Naive B cell (primary cell): ENCODE data around the gene PDSS2. TPM values are rescaled to one million over a fixed set of nuclear protein-coding genes. Genes with fewer than 3 reads are reported as not detected.

Experiments
- ATAC-seq, 2 donors: fragments of 150-1000 bp; cut with Tn5 transposase; 2 replicates each; pipeline ENCODE4 v1.10.0; 2021; ENCODE audit warnings: low read depth in 2 of 2, mild to moderate bottlenecking in 2 of 2, moderate library complexity in 2 of 2
- DNase-seq: peaks from one replicate; pipeline ENCODE4 v3.0.0; 2022
- H3K27ac Mint-ChIP-seq, 6 donors: one replicate each; pipeline ENCODE4 v1.8.0; 2020 to 2022; ENCODE audit warnings: mild to moderate bottlenecking in 6 of 6, mixed read lengths in 6 of 6, moderate library complexity in 5 of 6, inconsistent platforms in 2 of 6
- H3K27me3 Mint-ChIP-seq, 3 donors: one replicate each; pipeline ENCODE4 v1.8.0; 2021 to 2022; ENCODE audit warnings: mixed read lengths in 3 of 3, mild to moderate bottlenecking in 1 of 3
- H3K36me3 Mint-ChIP-seq, 2 donors: one replicate each; pipeline ENCODE4 v1.8.0; 2020 to 2022; ENCODE audit warnings: mixed read lengths in 2 of 2, inconsistent platforms in 1 of 2, mild to moderate bottlenecking in 1 of 2
- H3K4me1 Mint-ChIP-seq, 3 donors: one replicate each; pipeline ENCODE4 v1.8.0; 2020 to 2022; ENCODE audit warnings: mixed read lengths in 3 of 3, inconsistent platforms in 1 of 3, mild to moderate bottlenecking in 1 of 3, moderate library complexity in 1 of 3
- H3K4me3 Mint-ChIP-seq, 8 donors: one replicate each; pipeline ENCODE4 v1.8.0; 2020 to 2022; ENCODE audit warnings: mild to moderate bottlenecking in 8 of 8, mixed read lengths in 8 of 8, moderate library complexity in 8 of 8, inconsistent platforms in 2 of 8
- H3K9me3 Mint-ChIP-seq, 7 donors: one replicate each; pipeline ENCODE4 v1.8.0; 2020 to 2022; ENCODE audit warnings: mixed read lengths in 7 of 7, mild to moderate bottlenecking in 5 of 7, inconsistent platforms in 2 of 7, moderate library complexity in 1 of 7
- polyA plus RNA-seq, 6 donors: library from polyadenylated mRNA; unstranded; fragments of 300-500 nt; fragmentation: Illumina TruSeq; gene quantifications; one replicate each; pipeline ENCODE4 v1.2.3, GENCODE V29; 2021; ENCODE audit warnings: low read depth in 6 of 6

PDSS2 gene
- polyA plus RNA-seq, 6 donors from 2014 or later, result 11.5 to 19.7 (median 16.6) TPM

- Mint-ChIP-seq H3K36me3 (peaks cover 14 to 21% of the 10 kb centered on the region in 2 donors), H3K27me3 (no peaks in the 10 kb centered on the region), H3K4me1 (peaks cover 8 to 16% (median 15%) of the 10 kb centered on the region in 3 donors), H3K4me3 (no peak overlapping the region), H3K9me3 (peaks cover 5 to 26% (median 16%) of the 10 kb centered on the region in 7 donors), H3K27ac (no peak overlapping the region)
- DNase-seq, result no peak
- ATAC-seq, result no peak
These were observed 35.8 kb downstream of the PDSS2 start for GRCh38 chr6:107423474-107423990.

- no peaks in the 10 kb centered on the region for H3K27me3 Mint-ChIP-seq
- no peak overlapping the region for H3K27ac Mint-ChIP-seq
- peaks cover 14 to 23% of the 10 kb centered on the region in 2 donors for H3K36me3 Mint-ChIP-seq
- no peak for ATAC-seq
- peaks cover 17 to 21% (median 18%) of the 10 kb centered on the region in 3 donors for H3K4me1 Mint-ChIP-seq
- DNase-seq, result no peak
- no peak overlapping the region for H3K4me3 Mint-ChIP-seq
- peaks cover 5 to 18% (median 11%) of the 10 kb centered on the region in 7 donors for H3K9me3 Mint-ChIP-seq
These were observed 37.6 kb downstream of the PDSS2 start for GRCh38 chr6:107421696-107422256.

GRCh38 chr6:107419733-107420132 lies 39.6 kb downstream of the PDSS2 start:
- peaks cover 6 to 9% of the 10 kb centered on the region in 2 donors for H3K36me3 Mint-ChIP-seq
- peak overlapping the region in 2 of 6 donors; percentile 4 to 33 for H3K27ac Mint-ChIP-seq
- DNase-seq (no peak), ATAC-seq (peak; percentile 50 to 62)
- no peaks in the 10 kb centered on the region for H3K27me3 Mint-ChIP-seq
- no peak overlapping the region for H3K4me3 Mint-ChIP-seq
- peaks cover 12 to 21% (median 18%) of the 10 kb centered on the region in 3 donors for H3K4me1 Mint-ChIP-seq
- H3K9me3 Mint-ChIP-seq, result peaks cover 0 to 3% (median 0%) of the 10 kb centered on the region in 7 donors

DNA sequence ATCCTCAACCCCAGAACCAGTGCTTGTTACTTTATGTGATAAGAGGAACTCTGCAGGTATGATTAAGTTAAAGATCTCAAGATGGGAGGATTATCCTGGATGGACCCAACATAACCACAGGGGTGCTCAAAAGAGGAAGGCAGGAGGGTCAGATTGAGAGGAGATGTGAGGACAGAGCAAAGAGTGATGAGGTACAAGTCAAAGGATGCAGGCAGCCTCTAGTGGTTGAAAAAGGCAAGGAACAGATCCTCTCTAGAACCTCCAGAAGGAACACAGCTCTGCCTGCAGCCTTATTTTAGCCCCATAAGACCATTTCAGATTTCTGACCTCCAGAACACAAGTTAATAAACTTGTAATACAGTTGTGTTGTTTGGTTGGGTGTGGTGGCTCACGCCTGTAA lies 41.2 kb downstream of the PDSS2 start:
- Mint-ChIP-seq H3K4me3 (no peak overlapping the region), H3K9me3 (no peaks in the 10 kb centered on the region), H3K36me3 (peaks cover 8 to 16% of the 10 kb centered on the region in 2 donors), H3K27ac (peak overlapping the region in 3 of 6 donors; percentile 61 to 88 (median 70)), H3K4me1 (peaks cover 13 to 21% (median 15%) of the 10 kb centered on the region in 3 donors), H3K27me3 (no peaks in the 10 kb centered on the region)
- DNase-seq, result no peak
- no peak for ATAC-seq

DNA sequence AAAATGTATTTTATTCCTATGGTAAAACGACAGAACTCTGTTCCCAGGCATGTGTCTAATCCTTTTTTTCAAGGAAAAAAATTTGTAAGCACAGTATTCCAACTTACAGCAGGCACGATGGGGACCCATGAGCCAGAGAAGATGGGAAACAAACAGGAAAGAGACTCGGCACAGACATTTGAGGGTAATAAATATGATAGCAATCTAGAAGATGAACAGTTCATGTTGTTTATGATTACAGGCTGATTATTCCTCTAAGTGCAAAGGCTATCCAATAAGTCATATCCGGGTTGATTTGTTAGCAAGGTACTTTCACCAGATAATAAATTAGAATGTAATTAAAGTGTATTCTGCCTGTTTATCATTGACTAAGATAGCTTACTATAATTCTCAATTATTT lies 43.2 kb downstream of the PDSS2 start:
- H3K9me3 Mint-ChIP-seq, result no peaks in the 10 kb centered on the region
- no peak overlapping the region for H3K27ac Mint-ChIP-seq
- no peak for ATAC-seq
- peaks cover 13 to 16% (median 15%) of the 10 kb centered on the region in 3 donors for H3K4me1 Mint-ChIP-seq
- no peak for DNase-seq
- H3K4me3 Mint-ChIP-seq, result no peak overlapping the region
- no peaks in the 10 kb centered on the region for H3K27me3 Mint-ChIP-seq
- H3K36me3 Mint-ChIP-seq, result peaks cover 8 to 16% of the 10 kb centered on the region in 2 donors

GRCh38 chr6:107413966-107414645 lies 45.3 kb downstream of the PDSS2 start:
- H3K27ac Mint-ChIP-seq, result peak overlapping the region in 1 of 6 donors; percentile 3
- H3K27me3 Mint-ChIP-seq, result no peaks in the 10 kb centered on the region
- no peaks in the 10 kb centered on the region for H3K9me3 Mint-ChIP-seq
- H3K4me3 Mint-ChIP-seq, result no peak overlapping the region
- peaks cover 5 to 16% of the 10 kb centered on the region in 2 donors for H3K36me3 Mint-ChIP-seq
- no peak for ATAC-seq
- no peak for DNase-seq
- H3K4me1 Mint-ChIP-seq, result peaks cover 5 to 17% (median 15%) of the 10 kb centered on the region in 3 donors

GRCh38 chr6:107411161-107411560 lies 48.2 kb downstream of the PDSS2 start:
- Mint-ChIP-seq H3K4me3 (no peak overlapping the region), H3K4me1 (peaks cover 0 to 14% (median 12%) of the 10 kb centered on the region in 3 donors), H3K9me3 (no peaks in the 10 kb centered on the region), H3K27ac (no peak overlapping the region), H3K36me3 (peaks cover 5 to 12% of the 10 kb centered on the region in 2 donors), H3K27me3 (no peaks in the 10 kb centered on the region)
- ATAC-seq (no peak), DNase-seq (no peak)

- Mint-ChIP-seq H3K4me3 (no peak overlapping the region), H3K27me3 (no peaks in the 10 kb centered on the region), H3K27ac (no peak overlapping the region), H3K9me3 (peaks cover 0 to 6% (median 5%) of the 10 kb centered on the region in 7 donors), H3K36me3 (peaks cover 9 to 19% of the 10 kb centered on the region in 2 donors), H3K4me1 (peaks cover 0 to 19% (median 12%) of the 10 kb centered on the region in 3 donors)
- ATAC-seq (no peak), DNase-seq (no peak)
These were observed 49.4 kb downstream of the PDSS2 start for GRCh38 chr6:107409942-107410341.

- no peak for ATAC-seq
- Mint-ChIP-seq H3K9me3 (peaks cover 6 to 18% (median 17%) of the 10 kb centered on the region in 7 donors), H3K27ac (no peak overlapping the region), H3K36me3 (peaks cover 19 to 28% of the 10 kb centered on the region in 2 donors), H3K4me3 (no peak overlapping the region), H3K27me3 (no peaks in the 10 kb centered on the region), H3K4me1 (peaks cover 0 to 16% (median 15%) of the 10 kb centered on the region in 3 donors)
- no peak for DNase-seq
These were observed 50.6 kb downstream of the PDSS2 start for GRCh38 chr6:107408714-107409113.

GRCh38 chr6:107405002-107405401 lies 54.4 kb downstream of the PDSS2 start:
- Mint-ChIP-seq H3K27ac (peak overlapping the region in 1 of 6 donors; percentile 9), H3K9me3 (peaks cover 6 to 48% (median 46%) of the 10 kb centered on the region in 7 donors), H3K36me3 (peaks cover 37 to 51% of the 10 kb centered on the region in 2 donors), H3K4me1 (peaks cover 1 to 17% (median 14%) of the 10 kb centered on the region in 3 donors), H3K27me3 (no peaks in the 10 kb centered on the region), H3K4me3 (no peak overlapping the region)
- ATAC-seq, result no peak
- no peak for DNase-seq

GRCh38 chr6:107402533-107402932 lies 56.8 kb downstream of the PDSS2 start:
- peaks cover 10 to 55% (median 46%) of the 10 kb centered on the region in 7 donors for H3K9me3 Mint-ChIP-seq
- H3K4me3 Mint-ChIP-seq, result no peak overlapping the region
- no peak overlapping the region for H3K27ac Mint-ChIP-seq
- H3K4me1 Mint-ChIP-seq, result peaks cover 2 to 27% (median 9%) of the 10 kb centered on the region in 3 donors
- no peaks in the 10 kb centered on the region for H3K27me3 Mint-ChIP-seq
- ATAC-seq (no peak), DNase-seq (no peak)
- H3K36me3 Mint-ChIP-seq, result peaks cover 41 to 63% of the 10 kb centered on the region in 2 donors

DNA sequence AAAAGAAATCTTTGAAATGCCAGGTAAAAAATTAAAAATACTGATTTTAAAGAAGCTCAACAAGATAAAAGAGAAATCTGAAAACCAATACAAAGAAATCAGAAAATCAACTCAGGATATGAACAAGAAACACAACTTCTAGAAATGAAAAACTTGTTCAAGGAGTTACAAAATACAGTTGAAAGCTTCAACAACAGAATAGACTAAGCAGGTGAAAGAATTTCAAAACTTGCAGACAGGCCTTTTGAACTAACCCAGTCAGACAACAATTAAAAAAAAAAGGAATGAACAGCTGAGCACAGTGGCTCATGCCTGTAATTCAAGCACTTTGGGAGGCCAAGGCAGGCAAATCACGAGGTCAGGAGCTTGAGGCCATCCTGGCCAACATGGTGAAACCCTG lies 57.8 kb downstream of the PDSS2 start:
- ATAC-seq (no peak), DNase-seq (no peak)
- no peaks in the 10 kb centered on the region for H3K27me3 Mint-ChIP-seq
- no peak overlapping the region for H3K27ac Mint-ChIP-seq
- H3K9me3 Mint-ChIP-seq, result peaks cover 10 to 59% (median 46%) of the 10 kb centered on the region in 7 donors
- H3K4me1 Mint-ChIP-seq, result peaks cover 2 to 20% (median 6%) of the 10 kb centered on the region in 3 donors
- peaks cover 41 to 59% of the 10 kb centered on the region in 2 donors for H3K36me3 Mint-ChIP-seq
- H3K4me3 Mint-ChIP-seq, result no peak overlapping the region

- no peak overlapping the region for H3K4me3 Mint-ChIP-seq
- H3K36me3 Mint-ChIP-seq, result peaks cover 47 to 66% of the 10 kb centered on the region in 2 donors
- ATAC-seq, result no peak
- no peak overlapping the region for H3K27ac Mint-ChIP-seq
- no peak for DNase-seq
- H3K27me3 Mint-ChIP-seq, result no peaks in the 10 kb centered on the region
- peaks cover 15 to 64% (median 52%) of the 10 kb centered on the region in 7 donors for H3K9me3 Mint-ChIP-seq
- H3K4me1 Mint-ChIP-seq, result peaks cover 4 to 18% (median 6%) of the 10 kb centered on the region in 3 donors
These were observed 58.7 kb downstream of the PDSS2 start for GRCh38 chr6:107400616-107401147.
